Measurements from ENCODE around the gene FRYL.

Gene FRYL

GRCh38 chr4:48669086-48669485 lies 111.0 kb downstream of the FRYL start:
- Histone ChIP-seq H3K9ac (ENCODE audit: low read depth, low read length, poor library complexity, severe bottlenecking) (no peak overlapping the region), H3K79me2 (ENCODE audit: insufficient read depth, low read length) (peaks cover 61% of the 10 kb centered on the region), H3K36me3 (ENCODE audit: insufficient read depth, low read length) (no peaks in the 10 kb centered on the region; the same call in 1 of the 2 replicates), H3K4me1 (ENCODE audit: insufficient read depth, low read length, poor library complexity, severe bottlenecking) (peaks cover 46% of the 10 kb centered on the region), H3K4me3 (ENCODE audit: low read length, poor library complexity, severe bottlenecking) (no peak overlapping the region), H3K9me3 (ENCODE audit: insufficient read depth, low read depth, low read length) (no peaks in the 10 kb centered on the region), H3K9me2 (replicated peaks; ENCODE audit: low read depth, low read length) (no peaks in the 10 kb centered on the region), H3F3A (ENCODE audit: low read depth) (peaks cover 10% of the 10 kb centered on the region; the same call in 1 of the 2 replicates), H4K20me1 (ENCODE audit: insufficient read depth, low read length, poor library complexity, severe bottlenecking) (peaks cover 49% of the 10 kb centered on the region), H2AFZ (ENCODE audit: low read length) (no peak overlapping the region), H3K4me2 (ENCODE audit: low read depth, low read length, poor library complexity, severe bottlenecking) (no peak overlapping the region), H3K27me3 (ENCODE audit: insufficient read depth, low read length, poor library complexity, severe bottlenecking) (no peaks in the 10 kb centered on the region)
- TF ChIP-seq EZH2phosphoT487 (IDR thresholded peaks at IDR 0.05; ENCODE audit: borderline replicate concordance) (no peak), CTCF (conservative IDR thresholded peaks at IDR 0.05; ENCODE audit: low read length) (no peak)

GRCh38 chr4:48668254-48669017 lies 111.6 kb downstream of the FRYL start:
- Histone ChIP-seq H3F3A (ENCODE audit: low read depth) (peaks cover 13% of the 10 kb centered on the region; the same call in 1 of the 2 replicates), H2AFZ (ENCODE audit: low read length) (no peak overlapping the region), H3K79me2 (ENCODE audit: insufficient read depth, low read length) (peaks cover 65% of the 10 kb centered on the region), H3K9me2 (replicated peaks; ENCODE audit: low read depth, low read length) (no peaks in the 10 kb centered on the region), H3K4me1 (ENCODE audit: insufficient read depth, low read length, poor library complexity, severe bottlenecking) (peaks cover 50% of the 10 kb centered on the region), H3K9ac (ENCODE audit: low read depth, low read length, poor library complexity, severe bottlenecking) (no peak overlapping the region), H3K4me2 (ENCODE audit: low read depth, low read length, poor library complexity, severe bottlenecking) (no peak overlapping the region), H3K27me3 (ENCODE audit: insufficient read depth, low read length, poor library complexity, severe bottlenecking) (no peaks in the 10 kb centered on the region), H4K20me1 (ENCODE audit: insufficient read depth, low read length, poor library complexity, severe bottlenecking) (peaks cover 55% of the 10 kb centered on the region), H3K4me3 (ENCODE audit: low read length, poor library complexity, severe bottlenecking) (no peak overlapping the region), H3K9me3 (ENCODE audit: insufficient read depth, low read depth, low read length) (no peaks in the 10 kb centered on the region), H3K36me3 (ENCODE audit: insufficient read depth, low read length) (no peaks in the 10 kb centered on the region; the same call in 1 of the 2 replicates)
- TF ChIP-seq CTCF (conservative IDR thresholded peaks at IDR 0.05; ENCODE audit: low read length) = no peak
- no peak for TF ChIP-seq EZH2phosphoT487 (IDR thresholded peaks at IDR 0.05; ENCODE audit: borderline replicate concordance)

DNA sequence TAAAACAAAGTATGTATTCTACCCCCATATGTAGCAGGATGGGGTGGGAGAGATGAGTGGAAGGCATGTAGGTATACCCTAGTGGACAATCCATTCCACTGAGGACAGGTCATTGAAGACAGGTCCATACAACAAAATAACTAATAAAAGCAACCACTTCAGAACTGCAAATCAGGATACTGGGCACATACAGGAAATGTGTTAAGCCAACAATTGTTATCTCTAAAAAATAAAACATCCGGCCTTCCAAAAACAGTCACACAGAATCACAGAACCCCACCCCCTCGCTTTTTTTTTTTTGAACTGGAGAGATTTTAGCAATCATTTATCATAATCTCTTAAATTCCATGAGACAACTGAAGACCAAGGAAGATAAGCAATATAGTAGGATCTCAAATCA lies 112.9 kb downstream of the FRYL start:
- Histone ChIP-seq H4K20me1 (ENCODE audit: insufficient read depth, low read length, poor library complexity, severe bottlenecking) (peaks cover 58% of the 10 kb centered on the region), H3K36me3 (ENCODE audit: insufficient read depth, low read length) (no peaks in the 10 kb centered on the region), H3K9ac (ENCODE audit: low read depth, low read length, poor library complexity, severe bottlenecking) (no peak overlapping the region), H2AFZ (ENCODE audit: low read length) (no peak overlapping the region), H3K4me1 (ENCODE audit: insufficient read depth, low read length, poor library complexity, severe bottlenecking) (peaks cover 50% of the 10 kb centered on the region), H3K9me2 (replicated peaks; ENCODE audit: low read depth, low read length) (no peaks in the 10 kb centered on the region), H3K79me2 (ENCODE audit: insufficient read depth, low read length) (peaks cover 66% of the 10 kb centered on the region), H3K4me3 (ENCODE audit: low read length, poor library complexity, severe bottlenecking) (no peak overlapping the region), H3F3A (ENCODE audit: low read depth) (peaks cover 13% of the 10 kb centered on the region; the same call in 1 of the 2 replicates), H3K9me3 (ENCODE audit: insufficient read depth, low read depth, low read length) (peaks cover 4% of the 10 kb centered on the region; the same call in 1 of the 2 replicates), H3K4me2 (ENCODE audit: low read depth, low read length, poor library complexity, severe bottlenecking) (no peak overlapping the region), H3K27me3 (ENCODE audit: insufficient read depth, low read length, poor library complexity, severe bottlenecking) (no peaks in the 10 kb centered on the region)
- TF ChIP-seq CTCF (conservative IDR thresholded peaks at IDR 0.05; ENCODE audit: low read length) (no peak), EZH2phosphoT487 (IDR thresholded peaks at IDR 0.05; ENCODE audit: borderline replicate concordance) (0 out of 2 replicates have a peak, but pooled peaks have one; percentile 16)

Measured in Loucy (cell line).